ENCODE data around the gene ASIC2. TPM values are rescaled to one million over a fixed set of nuclear protein-coding genes. Genes with fewer than 3 reads are reported as not detected.

ASIC2 gene
- total and polyA plus RNA-seq, 2 donors (not counting 3 experiments of a cell fraction or from before 2014, with no cell fraction given) = not detected

GRCh38 chr17:33138627-33139026 lies 154.5 kb downstream of the ASIC2 start:
- Histone ChIP-seq H3K9ac (replicated peaks; ENCODE audit: extremely low read depth, insufficient read depth, low read length) (no peak overlapping the region), H3K79me2 (ENCODE audit: control insufficient read depth, insufficient read depth, low read length) (no peaks in the 10 kb centered on the region), H2AFZ (ENCODE audit: low read depth, low read length) (no peak overlapping the region), H3K4me3 (replicated peaks in 1 of 3; ENCODE audit: insufficient read depth in 1 of 3, low read depth in 1 of 3, low read length in 3 of 3) (no peak overlapping the region), H3K27ac (ENCODE audit: insufficient read depth, low read depth, low read length) (no peak overlapping the region), H3K4me2 (ENCODE audit: insufficient read depth, low read length) (no peak overlapping the region), H3K9me1 (replicated peaks; ENCODE audit: control insufficient read depth, extremely low read depth, insufficient read depth, low read length) (no peaks in the 10 kb centered on the region), H3K9me3 (replicated peaks; ENCODE audit: control insufficient read depth, insufficient read depth, low read length) (no peaks in the 10 kb centered on the region), H3K27me3 (ENCODE audit: control insufficient read depth in 2 of 2, insufficient read depth in 2 of 2, low read length in 2 of 2) (no peaks in the 10 kb centered on the region), H3K36me3 (ENCODE audit: control insufficient read depth in 2 of 2, extremely low read depth in 1 of 2, insufficient read depth in 2 of 2, low read length in 2 of 2) (no peaks in the 10 kb centered on the region), H3K4me1 (ENCODE audit: control insufficient read depth, extremely low read depth, insufficient read depth, low read length) (no peaks in the 10 kb centered on the region), H4K20me1 (replicated peaks; ENCODE audit: control insufficient read depth, extremely low read depth, insufficient read depth, low read length) (no peaks in the 10 kb centered on the region)
- DNase-seq (ENCODE audit: low read depth, low spot score) (no peak), FAIRE-seq (no peak)
- ChIA-PET CTCF (no interaction called here), POLR2A (no interaction called here)
- no peak for TF ChIP-seq POLR2A (IDR thresholded peaks at IDR 0.05; ENCODE audit: low read depth, low read length)
- TF ChIP-seq FOS (IDR thresholded peaks at IDR 0.05; ENCODE audit: borderline replicate concordance, insufficient read depth, low read length) = no peak
- TF ChIP-seq MYC (IDR thresholded peaks at IDR 0.05; ENCODE audit: low read depth, low read length) = no peak
- TF ChIP-seq GATA2 (IDR thresholded peaks at IDR 0.05; ENCODE audit: insufficient read depth, insufficient read length, low read depth, low read length) = no peak
- no peak for TF ChIP-seq EZH2 (IDR thresholded peaks at IDR 0.05; ENCODE audit: borderline replicate concordance, low read depth, low read length, severe bottlenecking)
- TF ChIP-seq MAX (IDR thresholded peaks at IDR 0.05; ENCODE audit: insufficient read depth, insufficient read length) = no peak
- TF ChIP-seq POLR2AphosphoS5 (IDR thresholded peaks at IDR 0.05; ENCODE audit: insufficient read depth, low read depth, low read length) = no peak
- no peak for TF ChIP-seq JUN (IDR thresholded peaks at IDR 0.05; ENCODE audit: borderline replicate concordance, insufficient read depth, insufficient read length, low read depth)
- no peak for TF ChIP-seq CTCF (IDR thresholded peaks at IDR 0.05; ENCODE audit: extremely low read depth in 1 of 2, insufficient read depth in 1 of 2, low read depth in 1 of 2, low read length in 2 of 2)
- intact Hi-C loops (cut with micrococcal nuclease) = no loop called here
- BruUV-seq (replicated peaks) = no TSS peak
- dilution Hi-C loops (cut with MboI; ENCODE audit: extremely low pct_ligation_motif_present, low sequenced_read_pairs) = no loop called here

All from endothelial cell of umbilical vein (primary cell).